Smooth muscle cell (in vitro differentiated cells): ENCODE measurements around the gene ATP2B2. TPM values are rescaled to one million over a fixed set of nuclear protein-coding genes. Genes with fewer than 3 reads are reported as not detected.

ENCODE experiments used
- DNase-seq: peaks from one replicate; lab custom pipeline; 2025; ENCODE audit not compliant: unreplicated experiment; lab: John Stamatoyannopoulos, UW
- H2AFZ ChIP-seq: fragments of 200-600 bp; sonication (generic); 2 replicates; pipeline ENCODE4 v1.6.0; 2016; ENCODE audit warnings: antibody characterized with exemption, low read depth, mild to moderate bottlenecking
- H3F3A ChIP-seq: fragments of 200-600 bp; sonication (generic); 2 replicates; pipeline ENCODE4 v1.6.0; 2017; ENCODE audit warnings: antibody characterized with exemption, low read depth
- H3K27ac ChIP-seq: fragments of 200-600 bp; sonication (generic); 2 replicates; pipeline ENCODE4 v1.5.1; 2016; ENCODE audit warnings: low read depth, mild to moderate bottlenecking
- H3K27me3 ChIP-seq: fragments of 200-600 bp; sonication (generic); 2 replicates; pipeline ENCODE4 v1.6.1; 2016; ENCODE audit warnings: low read depth, mild to moderate bottlenecking
- H3K36me3 ChIP-seq: fragments of 200-600 bp; sonication (generic); 2 replicates; pipeline ENCODE4 v1.5.1; 2016; ENCODE audit warnings: low read depth
- H3K4me1 ChIP-seq: fragments of 200-600 bp; sonication (generic); 2 replicates; pipeline ENCODE4 v1.5.1; 2016; ENCODE audit warnings: low read depth
- H3K4me2 ChIP-seq: fragments of 200-600 bp; sonication (generic); 2 replicates; pipeline ENCODE4 v1.6.0; 2016; ENCODE audit warnings: mild to moderate bottlenecking
- H3K4me3 ChIP-seq: fragments of 200-600 bp; sonication (generic); 2 replicates; pipeline ENCODE4 v1.5.1; 2016; ENCODE audit warnings: mild to moderate bottlenecking
- H3K79me2 ChIP-seq: fragments of 200-600 bp; sonication (generic); 2 replicates; pipeline ENCODE4 v1.6.0; 2016; ENCODE audit warnings: low read depth, mild to moderate bottlenecking
- H3K9ac ChIP-seq: fragments of 200-600 bp; sonication (generic); 2 replicates; pipeline ENCODE4 v1.6.0; 2016; ENCODE audit warnings: low read depth
- H3K9me3 ChIP-seq: fragments of 200-600 bp; sonication (generic); replicated peaks from 2 replicates; pipeline ENCODE4 v1.5.1; 2016; ENCODE audit warnings: low read depth
- H4K20me1 ChIP-seq: fragments of 200-600 bp; sonication (generic); 2 replicates; pipeline ENCODE4 v1.6.0; 2016; ENCODE audit warnings: low read depth
- WGBS: methylation state at CpG from one replicate; pipeline ENCODE4 v1.1.7; 2016; ENCODE audit warnings: low lambda C conversion rate; 5-methylcytosine and 5-hydroxymethylcytosine counted together
- polyA plus RNA-seq: library from polyadenylated mRNA; unstranded; fragments of >200 nt; fragmentation: Nextera tagmentation; extraction: Ambion mirVana; gene quantifications from 2 replicates; pipeline ENCODE4 v1.2.1, GENCODE V29; 2016
- total RNA-seq: library from RNA; depleted of rRNA; stranded (reverse); fragments of >200 nt; gene quantifications from 2 replicates; pipeline ENCODE4 v1.2.3, GENCODE V29; 2014
- TF ChIP-seq, protein P1 (sequence below): fragments of 200-600 bp; sonication (generic); IDR thresholded peaks from 2 replicates; pipeline ENCODE4 v1.5.1; 2017; ENCODE audit warnings: borderline replicate concordance, mild to moderate bottlenecking, antibody characterized with exemption; ENCODE audit not compliant: insufficient read depth, poor library complexity, severe bottlenecking

Gene ATP2B2
- total and polyA plus RNA-seq, 2 experiments from 2014 or later, result not detected

- Histone ChIP-seq H3K9ac (no peak overlapping the region), H3K36me3 (no peaks in the 10 kb centered on the region), H3F3A (no peaks in the 10 kb centered on the region), H3K4me3 (no peak overlapping the region), H4K20me1 (no peaks in the 10 kb centered on the region), H3K4me2 (no peak overlapping the region), H3K9me3 (no peaks in the 10 kb centered on the region), H3K27ac (no peak overlapping the region), H3K79me2 (no peaks in the 10 kb centered on the region), H2AFZ (no peak overlapping the region), H3K27me3 (no peaks in the 10 kb centered on the region), H3K4me1 (no peaks in the 10 kb centered on the region)
- DNase-seq, result no peak
- WGBS, result 88% methylated on average over 11 of the region's 11 CpGs
- TF ChIP-seq, protein P1, sequence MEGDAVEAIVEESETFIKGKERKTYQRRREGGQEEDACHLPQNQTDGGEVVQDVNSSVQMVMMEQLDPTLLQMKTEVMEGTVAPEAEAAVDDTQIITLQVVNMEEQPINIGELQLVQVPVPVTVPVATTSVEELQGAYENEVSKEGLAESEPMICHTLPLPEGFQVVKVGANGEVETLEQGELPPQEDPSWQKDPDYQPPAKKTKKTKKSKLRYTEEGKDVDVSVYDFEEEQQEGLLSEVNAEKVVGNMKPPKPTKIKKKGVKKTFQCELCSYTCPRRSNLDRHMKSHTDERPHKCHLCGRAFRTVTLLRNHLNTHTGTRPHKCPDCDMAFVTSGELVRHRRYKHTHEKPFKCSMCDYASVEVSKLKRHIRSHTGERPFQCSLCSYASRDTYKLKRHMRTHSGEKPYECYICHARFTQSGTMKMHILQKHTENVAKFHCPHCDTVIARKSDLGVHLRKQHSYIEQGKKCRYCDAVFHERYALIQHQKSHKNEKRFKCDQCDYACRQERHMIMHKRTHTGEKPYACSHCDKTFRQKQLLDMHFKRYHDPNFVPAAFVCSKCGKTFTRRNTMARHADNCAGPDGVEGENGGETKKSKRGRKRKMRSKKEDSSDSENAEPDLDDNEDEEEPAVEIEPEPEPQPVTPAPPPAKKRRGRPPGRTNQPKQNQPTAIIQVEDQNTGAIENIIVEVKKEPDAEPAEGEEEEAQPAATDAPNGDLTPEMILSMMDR, result no peak
Observed at GRCh38 chr3:10374311-10374710, 131.1 kb downstream of the ATP2B2 start.

DNA sequence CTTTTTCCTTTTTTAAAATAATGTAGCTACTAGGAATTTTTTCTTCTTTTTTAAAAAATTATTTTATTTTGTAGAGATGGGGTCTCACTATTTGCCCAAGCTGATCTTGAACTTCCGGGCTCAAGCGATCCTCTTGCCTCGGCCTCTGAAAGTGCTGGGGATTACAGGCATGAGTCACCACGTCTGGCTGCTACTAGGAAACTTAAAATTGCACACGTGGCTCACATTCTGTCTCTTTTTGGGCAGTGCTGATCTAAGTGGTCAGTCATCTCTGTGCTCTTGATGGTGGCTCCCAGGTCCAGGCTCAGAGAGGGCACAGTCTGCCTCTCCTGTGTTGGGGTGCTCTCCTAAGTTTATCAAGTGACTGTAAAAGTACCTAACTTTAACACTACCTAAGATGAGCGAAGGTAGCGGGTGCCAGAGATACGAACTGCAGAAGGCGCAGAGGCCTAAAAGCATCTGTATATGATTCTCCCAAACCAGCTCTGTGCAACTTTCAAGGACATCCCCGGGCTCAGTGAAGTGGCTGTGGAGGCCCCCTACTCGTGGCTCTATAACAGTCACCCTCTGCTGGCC, 131.6 kb downstream of the ATP2B2 start:
- H3K9me3 ChIP-seq, result no peaks in the 10 kb centered on the region
- 51% methylated on average over 11 of the region's 11 CpGs for WGBS
- no peaks in the 10 kb centered on the region for H3F3A ChIP-seq
- H3K4me2 ChIP-seq, result no peak overlapping the region
- H3K27ac ChIP-seq, result no peak overlapping the region
- H3K79me2 ChIP-seq, result no peaks in the 10 kb centered on the region
- no peaks in the 10 kb centered on the region for H3K27me3 ChIP-seq
- TF ChIP-seq, protein P1, result no peak
- H3K9ac ChIP-seq, result no peak overlapping the region
- no peak overlapping the region for H3K4me3 ChIP-seq
- no peak for DNase-seq
- H3K36me3 ChIP-seq, result no peaks in the 10 kb centered on the region
- H2AFZ ChIP-seq, result no peak overlapping the region
- no peaks in the 10 kb centered on the region for H4K20me1 ChIP-seq
- H3K4me1 ChIP-seq, result no peaks in the 10 kb centered on the region

GRCh38 chr3:10371789-10372188, 133.6 kb downstream of the ATP2B2 start:
- no peaks in the 10 kb centered on the region for H3K79me2 ChIP-seq

More at GRCh38 chr3:10371789-10372188, 133.6 kb downstream of the ATP2B2 start:
- Histone ChIP-seq H3F3A (no peaks in the 10 kb centered on the region), H2AFZ (no peak overlapping the region), H3K9ac (no peak overlapping the region), H3K4me3 (no peak overlapping the region), H4K20me1 (no peaks in the 10 kb centered on the region), H3K4me1 (no peaks in the 10 kb centered on the region), H3K36me3 (no peaks in the 10 kb centered on the region), H3K9me3 (no peaks in the 10 kb centered on the region), H3K4me2 (no peak overlapping the region), H3K27ac (no peak overlapping the region), H3K27me3 (no peaks in the 10 kb centered on the region)
- WGBS, result 95% methylated on average over 10 of the region's 10 CpGs
- DNase-seq, result no peak
- TF ChIP-seq, protein P1, result no peak
